GM18502 (cell line): Measurements from ENCODE around the gene CTSK.

Experiments used
- ATAC-seq: cut with Tn5 transposase; IDR thresholded peaks from one replicate; pipeline ENCODE4 v1.9.1; 2021; ENCODE audit warnings: mild to moderate bottlenecking; ENCODE audit not compliant: unreplicated experiment, poor library complexity

The CTSK gene

DNA sequence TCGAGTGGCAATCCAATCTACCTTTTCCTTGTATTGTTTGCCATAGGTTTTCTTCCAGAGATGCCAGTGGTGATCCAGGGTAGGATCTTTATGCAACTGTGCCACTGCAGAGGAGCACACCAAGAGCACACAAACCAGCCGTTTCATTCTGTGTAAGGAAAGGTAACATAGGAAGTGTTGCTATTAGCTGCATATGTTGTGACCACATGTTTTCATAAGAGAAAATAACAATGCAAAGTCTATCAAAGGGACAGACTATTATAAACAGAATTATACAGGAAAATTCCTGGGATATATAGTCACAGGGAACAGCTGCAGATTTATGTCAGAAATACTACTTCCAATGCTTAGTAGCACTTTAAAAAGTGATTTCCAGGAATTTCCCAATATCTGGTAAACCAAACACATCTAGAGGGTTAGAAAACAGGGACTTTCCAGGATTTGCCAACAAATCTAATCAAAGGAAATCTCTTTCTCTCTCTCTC is 43.4 kb downstream of the CTSK start:
- no peak for ATAC-seq

GRCh38 chr1:150763018-150763417 is 45.0 kb downstream of the CTSK start:
- ATAC-seq = no peak

- no peak for ATAC-seq
These were observed 45.5 kb downstream of the CTSK start for GRCh38 chr1:150762552-150762951.

DNA sequence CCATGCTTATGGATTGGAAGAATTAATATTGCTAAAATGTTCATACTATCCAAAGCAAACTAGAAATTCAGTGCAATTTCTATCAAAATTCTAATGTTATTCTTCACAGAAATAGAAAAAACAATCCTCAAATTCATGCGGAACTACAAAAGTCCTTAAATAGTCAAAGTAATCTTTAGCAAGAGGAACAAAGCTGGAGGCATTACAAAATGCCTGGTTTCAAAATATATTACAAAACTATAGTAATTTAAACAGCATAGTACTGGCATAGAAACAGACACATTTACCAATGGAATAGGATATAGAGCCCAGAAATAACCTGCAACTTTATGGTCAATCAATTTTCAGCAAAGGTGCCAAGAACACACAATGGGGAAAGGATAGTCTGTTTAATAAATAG is 46.3 kb downstream of the CTSK start:
- no peak for ATAC-seq

GRCh38 chr1:150760013-150760412 is 48.0 kb downstream of the CTSK start:
- no peak for ATAC-seq

- no peak for ATAC-seq
These were observed 54.6 kb downstream of the CTSK start for GRCh38 chr1:150753416-150753815.

DNA sequence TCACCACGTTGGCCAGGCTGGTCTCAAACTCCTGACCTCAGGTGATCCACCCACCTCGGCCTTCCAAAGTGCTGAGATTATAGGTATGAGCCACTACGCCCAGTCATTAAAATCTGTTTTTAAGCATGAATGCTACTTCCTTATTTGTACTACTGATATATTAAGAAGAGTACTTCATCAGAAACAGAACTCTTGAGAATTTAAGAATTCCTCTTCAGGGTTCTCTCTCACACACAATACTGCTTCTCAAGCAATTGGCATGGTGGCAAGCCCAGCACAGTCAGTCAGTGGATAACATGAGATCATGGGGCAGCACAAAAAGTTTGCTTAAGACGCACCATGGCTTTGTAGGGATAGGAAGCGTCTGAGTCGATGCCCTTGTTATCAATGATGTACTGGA is 56.6 kb downstream of the CTSK start:
- no peak for ATAC-seq

DNA sequence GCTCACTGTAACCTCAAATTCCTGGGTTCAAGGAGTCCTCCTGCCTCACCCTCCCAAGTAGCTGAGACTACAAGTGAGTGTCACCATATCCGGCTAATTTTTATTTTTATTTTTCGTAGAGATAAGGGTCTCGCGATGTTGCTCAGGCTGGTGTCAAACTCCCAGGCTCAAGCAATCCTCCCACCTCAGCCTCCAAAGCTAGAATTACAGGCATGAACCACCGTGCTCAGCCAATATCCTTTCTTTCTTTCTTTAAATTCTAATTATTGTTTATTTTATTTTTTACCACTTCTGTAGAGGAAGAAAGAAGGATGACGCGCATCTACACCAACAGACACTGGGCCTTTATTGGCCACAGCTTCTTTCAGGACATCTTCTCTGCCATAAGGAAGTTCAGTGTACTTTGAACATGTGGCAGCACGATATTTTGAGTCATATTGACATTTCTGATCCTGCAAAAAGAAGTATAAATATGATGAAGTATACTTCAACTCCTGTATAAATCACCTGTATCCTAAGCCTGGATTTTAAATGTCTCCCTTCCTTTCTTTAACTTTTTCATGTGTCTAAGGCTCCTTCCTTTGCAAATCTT is 58.2 kb downstream of the CTSK start:
- ATAC-seq = no peak

DNA sequence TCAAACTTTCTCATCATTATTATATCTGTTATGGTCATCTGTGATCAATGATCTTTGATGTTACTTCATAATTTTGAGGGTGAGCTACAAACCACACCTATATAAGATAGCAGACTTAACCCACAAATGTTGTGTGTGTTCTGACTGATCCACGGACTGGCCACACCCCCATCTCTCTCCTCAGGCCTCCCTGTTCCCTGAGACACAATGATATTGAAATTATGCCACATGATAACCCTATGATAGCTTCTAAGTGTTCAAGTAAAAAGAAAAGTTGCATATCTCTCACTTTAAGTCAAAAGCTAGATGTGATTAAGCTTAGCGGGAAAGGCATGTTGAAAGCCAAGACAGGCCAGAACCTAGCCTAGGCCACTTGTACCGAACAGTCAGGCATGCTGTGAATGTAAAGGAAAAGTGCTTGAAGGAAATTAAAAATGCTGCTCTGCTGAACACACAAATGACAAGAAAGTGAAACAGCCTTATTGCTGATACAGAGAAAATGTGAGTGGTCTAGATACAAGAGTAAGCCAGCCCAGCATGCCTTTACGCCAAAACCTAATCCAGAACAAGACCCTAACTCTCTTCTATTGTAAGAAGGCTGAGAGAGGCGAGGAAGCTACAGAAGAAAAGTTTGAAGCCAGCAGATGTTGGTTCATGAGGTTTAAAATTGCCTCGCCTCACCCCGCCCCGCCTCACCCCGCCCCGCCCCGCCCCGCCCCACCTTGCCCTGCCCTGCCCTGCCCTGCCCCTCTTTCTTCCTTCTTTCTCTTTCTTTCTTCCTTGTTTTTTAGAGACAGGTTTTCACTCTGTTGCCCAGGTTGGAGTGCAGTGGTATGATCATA is 59.0 kb downstream of the CTSK start:
- no peak for ATAC-seq
